ENCODE data around the gene M1AP.

DNA sequence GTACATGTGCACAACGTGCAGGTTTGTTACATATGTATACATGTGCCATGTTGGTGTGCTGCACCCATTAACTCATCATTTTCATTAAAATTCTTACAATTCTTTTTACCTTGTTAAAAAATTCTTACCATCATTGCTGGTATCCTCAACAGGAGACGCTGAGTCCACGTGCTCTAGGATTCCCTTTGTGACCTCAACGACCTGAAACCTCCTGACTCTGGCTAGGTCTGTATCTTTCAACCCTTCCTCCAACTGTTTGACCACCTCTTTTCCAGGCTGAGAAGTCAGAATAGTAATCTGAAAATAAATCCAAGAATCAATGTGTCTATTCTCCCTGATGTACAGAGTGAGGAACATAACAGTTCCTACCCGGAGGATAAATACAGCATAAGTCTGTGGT lies 41.2 kb downstream of the M1AP start:
- TF ChIP-seq, protein P1, sequence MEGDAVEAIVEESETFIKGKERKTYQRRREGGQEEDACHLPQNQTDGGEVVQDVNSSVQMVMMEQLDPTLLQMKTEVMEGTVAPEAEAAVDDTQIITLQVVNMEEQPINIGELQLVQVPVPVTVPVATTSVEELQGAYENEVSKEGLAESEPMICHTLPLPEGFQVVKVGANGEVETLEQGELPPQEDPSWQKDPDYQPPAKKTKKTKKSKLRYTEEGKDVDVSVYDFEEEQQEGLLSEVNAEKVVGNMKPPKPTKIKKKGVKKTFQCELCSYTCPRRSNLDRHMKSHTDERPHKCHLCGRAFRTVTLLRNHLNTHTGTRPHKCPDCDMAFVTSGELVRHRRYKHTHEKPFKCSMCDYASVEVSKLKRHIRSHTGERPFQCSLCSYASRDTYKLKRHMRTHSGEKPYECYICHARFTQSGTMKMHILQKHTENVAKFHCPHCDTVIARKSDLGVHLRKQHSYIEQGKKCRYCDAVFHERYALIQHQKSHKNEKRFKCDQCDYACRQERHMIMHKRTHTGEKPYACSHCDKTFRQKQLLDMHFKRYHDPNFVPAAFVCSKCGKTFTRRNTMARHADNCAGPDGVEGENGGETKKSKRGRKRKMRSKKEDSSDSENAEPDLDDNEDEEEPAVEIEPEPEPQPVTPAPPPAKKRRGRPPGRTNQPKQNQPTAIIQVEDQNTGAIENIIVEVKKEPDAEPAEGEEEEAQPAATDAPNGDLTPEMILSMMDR (IDR thresholded peaks at IDR 0.05) = no peak
- TF ChIP-seq RAD21 (IDR thresholded peaks at IDR 0.05; ENCODE audit: low read length) = no peak
- TF ChIP-seq, protein P2, sequence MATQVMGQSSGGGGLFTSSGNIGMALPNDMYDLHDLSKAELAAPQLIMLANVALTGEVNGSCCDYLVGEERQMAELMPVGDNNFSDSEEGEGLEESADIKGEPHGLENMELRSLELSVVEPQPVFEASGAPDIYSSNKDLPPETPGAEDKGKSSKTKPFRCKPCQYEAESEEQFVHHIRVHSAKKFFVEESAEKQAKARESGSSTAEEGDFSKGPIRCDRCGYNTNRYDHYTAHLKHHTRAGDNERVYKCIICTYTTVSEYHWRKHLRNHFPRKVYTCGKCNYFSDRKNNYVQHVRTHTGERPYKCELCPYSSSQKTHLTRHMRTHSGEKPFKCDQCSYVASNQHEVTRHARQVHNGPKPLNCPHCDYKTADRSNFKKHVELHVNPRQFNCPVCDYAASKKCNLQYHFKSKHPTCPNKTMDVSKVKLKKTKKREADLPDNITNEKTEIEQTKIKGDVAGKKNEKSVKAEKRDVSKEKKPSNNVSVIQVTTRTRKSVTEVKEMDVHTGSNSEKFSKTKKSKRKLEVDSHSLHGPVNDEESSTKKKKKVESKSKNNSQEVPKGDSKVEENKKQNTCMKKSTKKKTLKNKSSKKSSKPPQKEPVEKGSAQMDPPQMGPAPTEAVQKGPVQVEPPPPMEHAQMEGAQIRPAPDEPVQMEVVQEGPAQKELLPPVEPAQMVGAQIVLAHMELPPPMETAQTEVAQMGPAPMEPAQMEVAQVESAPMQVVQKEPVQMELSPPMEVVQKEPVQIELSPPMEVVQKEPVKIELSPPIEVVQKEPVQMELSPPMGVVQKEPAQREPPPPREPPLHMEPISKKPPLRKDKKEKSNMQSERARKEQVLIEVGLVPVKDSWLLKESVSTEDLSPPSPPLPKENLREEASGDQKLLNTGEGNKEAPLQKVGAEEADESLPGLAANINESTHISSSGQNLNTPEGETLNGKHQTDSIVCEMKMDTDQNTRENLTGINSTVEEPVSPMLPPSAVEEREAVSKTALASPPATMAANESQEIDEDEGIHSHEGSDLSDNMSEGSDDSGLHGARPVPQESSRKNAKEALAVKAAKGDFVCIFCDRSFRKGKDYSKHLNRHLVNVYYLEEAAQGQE (IDR thresholded peaks at IDR 0.05; ENCODE audit: low read depth, low read length) = no peak
- TF ChIP-seq FOXJ3 (CRISPR knock-in tag; IDR thresholded peaks at IDR 0.05) = no peak
- no peak for TF ChIP-seq TAF1 (IDR thresholded peaks at IDR 0.05; ENCODE audit: borderline replicate concordance, low read depth, low read length)
- TF ChIP-seq, protein P3, sequence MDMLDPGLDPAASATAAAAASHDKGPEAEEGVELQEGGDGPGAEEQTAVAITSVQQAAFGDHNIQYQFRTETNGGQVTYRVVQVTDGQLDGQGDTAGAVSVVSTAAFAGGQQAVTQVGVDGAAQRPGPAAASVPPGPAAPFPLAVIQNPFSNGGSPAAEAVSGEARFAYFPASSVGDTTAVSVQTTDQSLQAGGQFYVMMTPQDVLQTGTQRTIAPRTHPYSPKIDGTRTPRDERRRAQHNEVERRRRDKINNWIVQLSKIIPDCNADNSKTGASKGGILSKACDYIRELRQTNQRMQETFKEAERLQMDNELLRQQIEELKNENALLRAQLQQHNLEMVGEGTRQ (IDR thresholded peaks at IDR 0.05; ENCODE audit: borderline replicate concordance, low read depth, low read length) = no peak
- TF ChIP-seq GABPA (IDR thresholded peaks at IDR 0.05; ENCODE audit: low read depth) = no peak
- TF ChIP-seq EP300 (IDR thresholded peaks at IDR 0.05; ENCODE audit: borderline replicate concordance in 1 of 2, low read depth in 1 of 2, low read length in 1 of 2) = no peak
- TF ChIP-seq CHD2 (IDR thresholded peaks at IDR 0.05; ENCODE audit: low read length, partially characterized antibody) = no peak
- no peak for TF ChIP-seq POLR2AphosphoS5 (IDR thresholded peaks at IDR 0.05; ENCODE audit: low read depth, low read length)
- TF ChIP-seq TEAD4 (IDR thresholded peaks at IDR 0.05; ENCODE audit: borderline replicate concordance, insufficient read depth) = no peak
- no peak for TF ChIP-seq ELF1 (IDR thresholded peaks at IDR 0.05)
- TF ChIP-seq, protein P4, sequence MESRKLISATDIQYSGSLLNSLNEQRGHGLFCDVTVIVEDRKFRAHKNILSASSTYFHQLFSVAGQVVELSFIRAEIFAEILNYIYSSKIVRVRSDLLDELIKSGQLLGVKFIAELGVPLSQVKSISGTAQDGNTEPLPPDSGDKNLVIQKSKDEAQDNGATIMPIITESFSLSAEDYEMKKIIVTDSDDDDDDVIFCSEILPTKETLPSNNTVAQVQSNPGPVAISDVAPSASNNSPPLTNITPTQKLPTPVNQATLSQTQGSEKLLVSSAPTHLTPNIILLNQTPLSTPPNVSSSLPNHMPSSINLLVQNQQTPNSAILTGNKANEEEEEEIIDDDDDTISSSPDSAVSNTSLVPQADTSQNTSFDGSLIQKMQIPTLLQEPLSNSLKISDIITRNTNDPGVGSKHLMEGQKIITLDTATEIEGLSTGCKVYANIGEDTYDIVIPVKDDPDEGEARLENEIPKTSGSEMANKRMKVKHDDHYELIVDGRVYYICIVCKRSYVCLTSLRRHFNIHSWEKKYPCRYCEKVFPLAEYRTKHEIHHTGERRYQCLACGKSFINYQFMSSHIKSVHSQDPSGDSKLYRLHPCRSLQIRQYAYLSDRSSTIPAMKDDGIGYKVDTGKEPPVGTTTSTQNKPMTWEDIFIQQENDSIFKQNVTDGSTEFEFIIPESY (IDR thresholded peaks at IDR 0.05; ENCODE audit: borderline replicate concordance, low read depth) = no peak
- TF ChIP-seq FOXM1 (IDR thresholded peaks at IDR 0.05; ENCODE audit: low read depth) = no peak

All from SK-N-SH (cell line).